Fibroblast of skin of right quadriceps (primary cell): ENCODE results near the gene AP3B2.
A peak's percentile ranks its signal among the peaks of the same experiment; 100 is the strongest.
"Not testable (repeated sequence)": the region's sequence is repeated elsewhere in the genome, so short reads cannot be mapped to it uniquely, and the experiment has no call there.

Experiments
- DNase-seq: peaks from one replicate; pipeline ENCODE4 v3.0.0-alpha.2; 2013

The AP3B2 gene

DNA sequence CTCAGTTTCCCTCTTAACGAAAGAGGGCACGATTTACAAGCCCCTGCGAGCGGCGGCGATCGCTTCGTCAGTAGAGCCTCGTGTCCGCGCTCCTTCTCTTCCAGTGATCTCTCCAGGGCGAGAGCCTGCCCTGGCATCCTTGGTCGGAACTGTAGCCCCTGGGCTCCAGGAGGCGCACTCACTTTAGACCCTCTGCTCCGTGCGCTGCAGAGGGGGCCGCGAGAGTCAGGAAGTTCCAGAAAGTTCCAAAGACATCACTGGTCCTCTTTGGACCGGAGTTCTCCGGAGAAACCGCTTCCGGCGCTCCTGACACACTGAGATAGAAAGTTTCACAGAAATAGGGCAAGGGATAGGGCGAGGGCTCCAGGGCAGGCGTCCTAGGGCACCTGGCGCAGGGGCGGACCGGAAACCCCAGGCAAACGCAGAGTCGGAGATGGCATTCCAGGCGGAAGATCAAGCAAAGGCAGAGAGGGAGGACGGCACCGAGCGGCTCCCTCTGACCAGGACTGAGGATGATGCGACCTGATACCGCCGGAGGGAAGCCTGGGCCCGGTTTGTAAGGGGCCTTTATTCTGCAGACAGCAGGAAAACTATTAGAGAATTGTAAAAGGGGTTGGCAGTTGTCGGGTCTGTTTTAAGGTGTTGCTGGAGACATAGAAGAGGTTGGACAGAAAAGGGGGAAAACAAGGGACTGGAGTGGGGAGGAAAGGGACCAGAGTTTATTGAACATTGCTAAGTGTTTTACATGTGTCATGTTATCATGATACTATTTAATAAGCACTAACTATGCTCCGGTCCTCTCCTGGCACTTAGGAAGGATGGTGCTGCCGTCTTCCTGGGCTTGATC is 61.2 kb downstream of the AP3B2 start:
- no peak for DNase-seq

DNA sequence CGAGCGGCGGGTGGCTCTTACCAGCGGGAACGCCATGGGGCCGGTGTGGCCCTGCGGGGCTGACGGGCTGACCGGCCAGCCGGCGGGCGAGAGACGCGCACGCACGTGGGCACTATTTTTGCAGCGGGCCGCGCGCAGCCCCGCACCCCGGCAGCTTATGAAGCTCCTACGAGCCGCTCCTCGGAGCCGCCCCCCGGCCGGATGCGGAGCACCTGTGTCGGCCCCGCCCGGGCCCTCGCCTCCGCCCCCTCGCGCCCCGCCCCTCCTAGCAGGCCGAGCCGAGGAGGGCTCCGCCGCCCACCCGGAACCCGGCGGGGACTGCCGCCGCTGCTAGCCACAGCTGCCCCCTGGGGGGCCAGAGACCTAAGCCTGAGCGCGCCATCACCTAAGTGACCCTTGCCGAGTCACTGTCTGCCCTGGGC is 61.8 kb downstream of the AP3B2 start:
- no peak for DNase-seq

DNA sequence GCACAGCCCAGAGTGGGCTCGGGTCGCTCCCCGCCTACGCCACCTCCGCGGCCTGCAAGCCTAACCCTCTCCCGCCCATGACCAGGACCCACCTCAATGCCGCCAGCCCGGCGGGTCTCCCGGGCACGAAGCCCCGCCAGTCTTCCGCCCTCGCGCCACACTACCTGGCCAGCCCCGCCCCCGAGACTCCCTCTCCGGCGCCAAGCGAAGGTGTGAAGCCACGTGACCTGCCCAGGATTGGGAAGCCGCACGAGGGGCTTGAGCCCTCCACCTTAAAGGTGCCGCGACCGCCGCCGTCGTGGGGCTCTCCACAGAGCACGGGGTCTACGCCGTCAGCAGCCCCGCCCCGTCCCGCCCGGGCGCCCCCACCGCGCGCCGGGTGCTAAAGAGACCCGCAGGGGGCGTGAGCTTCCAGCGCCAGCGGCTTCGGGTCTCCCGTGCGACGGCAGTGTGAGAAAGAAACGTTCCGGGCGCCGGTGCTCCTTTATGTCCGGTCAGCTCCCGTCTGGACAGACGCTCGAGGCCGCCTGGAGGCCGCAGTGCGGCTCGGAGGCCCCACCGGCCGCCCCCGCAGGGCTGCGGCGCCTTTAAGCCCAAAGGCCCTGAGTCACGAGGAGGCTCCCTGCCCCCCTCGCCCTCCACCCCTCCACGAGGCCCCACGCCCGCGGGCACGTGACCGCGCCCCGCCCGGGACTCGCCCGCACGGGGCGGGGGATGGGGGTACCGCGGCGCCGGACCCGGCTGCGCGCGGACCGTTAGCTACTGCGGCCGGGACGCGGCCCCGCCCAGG is 62.4 kb downstream of the AP3B2 start, which contains the start of gene CPEB1:
TSS of gene CPEB1 (minus strand) at position 319 of the 790 bp plus-strand sequence. CDS start 18,904 bp downstream, outside the sequence.
- peak; percentile 21 for DNase-seq

DNA sequence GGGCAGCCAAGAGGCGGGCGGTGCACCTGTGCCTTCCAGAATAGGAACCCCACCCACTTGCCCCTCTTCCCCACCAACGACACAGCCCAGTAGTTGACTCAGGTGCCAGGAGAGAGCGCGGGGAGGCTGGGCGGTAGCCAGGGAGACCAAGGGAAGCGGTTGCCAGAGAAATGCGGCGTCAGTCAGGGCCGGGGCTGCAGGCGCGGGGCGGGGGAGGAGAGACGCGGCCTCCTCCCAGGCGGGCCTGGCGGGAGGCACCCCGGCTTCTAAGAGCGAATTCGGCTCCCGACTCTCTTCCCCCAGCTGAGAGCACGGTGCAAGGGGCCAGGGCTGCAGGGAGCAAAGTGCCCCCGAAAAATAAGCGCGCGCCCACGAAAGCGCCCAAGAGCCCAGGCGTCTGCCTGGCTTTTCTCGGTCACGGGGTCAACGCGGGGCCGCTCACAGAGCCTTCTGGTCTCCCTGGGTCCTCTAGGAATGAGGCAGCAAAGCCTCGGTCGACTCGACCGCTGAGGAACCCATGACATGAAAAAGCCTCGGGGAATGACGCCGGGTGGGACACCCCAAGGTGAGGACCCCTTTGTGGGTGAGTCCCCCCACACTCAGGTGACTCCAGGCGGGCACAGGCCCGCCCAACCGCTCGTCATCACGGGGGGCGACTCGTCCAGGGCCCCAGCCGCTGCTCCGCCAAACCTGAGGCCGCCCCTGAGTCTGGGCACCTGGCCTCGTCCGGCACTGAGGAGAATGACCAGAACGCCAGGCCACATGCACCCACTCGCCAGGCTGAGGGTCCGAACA is 63.2 kb downstream of the AP3B2 start:
- no peak for DNase-seq

DNA sequence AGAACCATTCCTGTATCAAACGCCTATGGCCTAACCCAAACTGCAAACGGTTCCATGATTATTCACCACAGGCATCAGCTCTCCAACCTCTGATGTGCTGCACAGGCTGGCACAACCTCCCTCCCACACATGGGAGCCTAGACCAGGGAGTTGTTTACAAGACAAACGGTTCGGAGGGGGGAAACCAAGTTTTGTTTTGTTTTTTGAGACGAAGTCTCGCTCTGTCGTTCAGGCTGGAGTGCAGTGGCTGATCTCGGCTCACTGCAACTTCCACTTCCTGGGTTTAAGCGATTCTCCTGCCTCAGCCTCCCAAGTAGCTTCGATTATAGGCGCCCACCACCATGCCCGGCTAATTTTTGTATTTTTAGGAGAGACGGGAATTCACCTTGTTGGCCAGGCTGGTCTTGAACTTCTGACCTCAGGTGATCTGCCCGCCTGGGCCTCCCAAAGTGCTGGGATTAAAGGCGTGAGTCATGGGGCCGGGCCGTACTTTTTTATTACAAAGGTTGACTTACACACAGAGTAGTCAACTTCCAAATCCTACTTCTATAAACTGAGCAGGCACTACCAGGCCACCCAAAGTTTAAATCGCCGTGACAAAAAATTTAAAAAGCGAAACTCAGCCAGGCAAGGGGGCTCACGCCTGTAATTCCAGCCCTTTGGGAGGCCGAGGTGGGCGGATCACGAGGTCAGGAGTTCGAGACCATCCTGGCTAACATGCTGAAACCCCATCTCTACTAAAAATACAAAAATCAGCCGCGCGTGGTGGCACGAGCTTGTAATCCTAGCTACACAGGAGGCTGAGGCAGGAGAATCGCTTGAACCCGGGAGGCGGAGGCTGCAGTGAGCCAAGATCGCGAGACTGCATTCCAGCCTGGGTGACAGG is 64.5 kb downstream of the AP3B2 start:
- not testable (repeated sequence) for DNase-seq

DNA sequence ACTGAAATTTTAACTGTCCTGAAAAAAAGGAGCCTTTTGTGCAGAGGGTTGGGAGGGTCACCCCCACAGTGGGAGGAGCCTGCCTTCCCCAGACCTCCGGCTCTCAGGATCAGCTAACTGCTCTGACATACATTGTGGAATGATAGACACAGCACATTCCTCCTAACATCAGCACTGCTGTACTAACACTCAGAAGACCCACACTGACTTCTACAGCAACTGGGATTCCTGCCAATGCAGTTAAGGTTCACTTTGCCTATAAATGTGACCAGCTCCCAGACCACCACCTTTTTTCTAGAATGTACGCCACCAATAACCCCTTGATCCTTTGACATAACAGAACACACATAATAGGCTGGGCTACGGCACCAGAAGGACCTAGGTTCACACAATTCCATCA is 65.7 kb downstream of the AP3B2 start:
- DNase-seq = no peak

DNA sequence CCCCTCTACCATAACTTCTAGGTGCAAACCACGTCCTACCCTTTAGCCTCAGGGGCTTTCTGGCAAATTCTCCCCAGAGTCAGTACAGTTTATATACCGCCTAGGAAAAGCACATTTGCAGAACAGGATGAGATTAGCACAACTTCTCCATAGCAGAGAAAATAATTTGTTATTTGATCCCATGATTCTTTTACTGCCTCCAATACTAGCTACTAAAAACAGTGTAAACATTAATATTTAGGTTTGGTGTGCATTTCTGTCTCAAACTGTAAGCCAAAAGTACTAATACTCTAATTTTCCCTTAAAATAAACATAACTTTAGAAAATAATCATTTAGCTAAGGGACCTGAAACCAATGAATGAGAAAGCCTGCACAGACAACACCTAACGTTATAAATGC is 67.0 kb downstream of the AP3B2 start:
- no peak for DNase-seq

DNA sequence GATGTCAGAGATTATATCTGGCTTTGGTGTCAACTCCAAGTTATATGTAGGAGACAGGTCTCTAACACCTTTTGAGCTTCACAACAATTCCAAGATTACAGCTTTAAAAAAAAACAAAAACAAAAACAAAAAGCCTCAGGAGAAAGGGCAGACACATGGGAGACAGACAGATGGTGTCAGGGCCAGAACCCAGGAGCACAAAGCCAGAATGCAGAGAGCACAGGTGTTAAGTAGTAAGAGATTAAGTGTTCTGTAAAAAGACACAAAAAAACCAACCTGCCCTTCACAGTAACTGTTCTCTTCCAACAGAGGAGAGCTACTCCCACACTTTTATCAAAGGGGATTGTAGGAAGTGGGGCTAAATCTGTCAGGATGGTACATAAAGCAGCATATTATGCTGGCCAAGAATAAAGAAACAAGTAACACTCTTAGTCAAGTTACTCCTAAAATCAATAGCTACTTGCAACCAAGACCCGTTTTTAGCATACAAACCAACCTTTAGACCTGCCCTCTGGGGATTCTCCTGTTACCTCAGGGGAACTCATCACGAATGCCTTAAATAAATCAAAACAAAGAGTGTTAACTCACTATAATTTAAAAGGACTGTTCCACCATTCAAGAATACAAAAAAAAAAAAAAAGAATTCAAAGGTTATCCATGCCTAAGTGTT is 68.4 kb downstream of the AP3B2 start:
- no peak for DNase-seq

DNA sequence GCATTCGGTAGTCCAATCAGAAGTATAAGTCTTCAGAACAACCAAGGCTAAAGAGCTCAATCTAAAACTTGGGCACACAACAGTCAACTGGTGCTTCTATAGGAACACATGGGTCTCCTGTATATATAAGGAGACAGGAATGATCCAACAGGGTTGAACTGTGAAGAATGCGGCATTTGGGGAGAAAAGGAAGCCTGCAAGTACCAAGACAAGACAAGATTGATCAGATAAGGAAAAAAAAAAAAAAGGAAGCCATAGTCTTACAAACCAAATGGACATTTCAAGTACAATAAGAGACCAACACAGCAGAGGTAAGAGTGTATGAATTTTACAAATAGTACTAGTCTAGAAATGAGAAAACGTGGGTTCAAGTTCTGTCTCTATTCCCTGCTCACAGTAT is 69.0 kb downstream of the AP3B2 start:
- no peak for DNase-seq

DNA sequence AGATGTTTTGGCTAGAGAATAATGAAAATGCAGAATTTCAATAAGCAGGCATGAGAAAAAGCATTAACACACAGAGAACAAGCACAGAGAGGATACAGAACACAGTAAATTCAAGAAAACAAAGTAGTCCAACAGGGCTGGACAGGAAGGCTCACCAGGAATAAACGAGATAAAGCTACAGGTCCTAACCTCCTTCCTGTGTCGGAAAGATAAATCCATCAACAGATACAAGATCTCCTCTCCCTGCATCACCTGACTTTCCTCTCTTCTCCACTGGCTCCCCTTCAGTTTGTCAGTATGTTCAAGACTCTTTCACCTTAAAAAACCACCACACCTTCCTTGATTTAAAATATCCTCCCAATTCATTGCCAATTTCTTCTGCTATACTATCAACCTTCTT is 73.9 kb downstream of the AP3B2 start:
- DNase-seq = no peak

DNA sequence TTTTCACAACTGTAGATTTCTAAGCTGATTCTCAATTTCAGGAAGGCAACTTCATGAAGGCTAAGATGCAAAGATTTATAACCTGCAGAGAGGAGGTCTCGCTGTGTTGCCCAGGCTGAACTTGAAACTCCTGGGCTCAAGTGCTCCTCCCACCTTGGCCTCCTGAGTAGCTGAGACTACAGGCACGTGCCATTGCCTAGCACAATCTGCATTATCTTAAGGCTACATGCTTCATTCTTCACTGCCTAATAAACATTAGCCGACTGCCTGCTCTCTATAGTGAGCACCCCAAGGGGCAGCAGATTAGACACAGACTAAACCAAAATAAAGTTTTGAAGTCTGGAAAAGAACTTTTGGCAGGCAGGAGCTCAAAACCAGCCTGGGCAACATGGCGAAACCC is 79.6 kb downstream of the AP3B2 start:
- DNase-seq = no peak

DNA sequence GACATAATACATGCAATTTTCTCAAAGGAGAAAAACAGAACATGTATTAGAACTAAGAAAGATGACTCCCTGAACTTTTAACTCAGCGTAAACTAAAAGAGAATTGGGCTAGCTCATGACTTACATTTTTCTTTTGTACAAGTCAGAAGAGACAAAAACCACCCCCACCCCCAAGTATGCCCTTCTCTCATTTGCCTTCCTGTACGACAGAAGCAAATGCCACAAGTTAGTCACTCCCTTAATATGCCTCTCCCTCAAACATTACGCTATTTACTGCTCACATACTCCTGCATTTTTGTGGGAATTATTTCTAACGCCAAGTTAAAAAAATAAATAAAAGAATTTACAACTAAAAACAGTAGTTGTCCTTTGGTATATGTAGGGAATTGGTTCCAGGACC is 84.5 kb downstream of the AP3B2 start:
- peak; percentile 20 for DNase-seq

DNA sequence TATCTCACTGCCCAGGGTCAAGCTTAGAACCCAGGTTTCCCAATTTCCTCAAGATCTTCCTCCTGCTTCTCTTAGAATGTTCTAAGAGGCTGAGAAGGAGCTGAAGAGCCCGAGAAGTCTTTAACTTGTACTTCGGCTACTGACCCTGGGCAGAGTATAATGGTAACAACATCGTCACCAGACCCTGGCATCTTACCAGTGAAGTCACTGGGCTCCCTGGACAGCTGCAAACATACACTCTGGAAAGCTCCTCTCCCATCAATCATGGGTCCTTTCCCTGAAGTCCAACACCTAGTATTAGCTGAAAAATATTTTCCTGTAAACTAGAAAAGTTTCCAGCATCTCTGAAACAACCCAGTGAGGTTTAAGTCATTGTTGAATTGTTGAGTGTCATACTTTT is 85.2 kb downstream of the AP3B2 start:
- no peak for DNase-seq

DNA sequence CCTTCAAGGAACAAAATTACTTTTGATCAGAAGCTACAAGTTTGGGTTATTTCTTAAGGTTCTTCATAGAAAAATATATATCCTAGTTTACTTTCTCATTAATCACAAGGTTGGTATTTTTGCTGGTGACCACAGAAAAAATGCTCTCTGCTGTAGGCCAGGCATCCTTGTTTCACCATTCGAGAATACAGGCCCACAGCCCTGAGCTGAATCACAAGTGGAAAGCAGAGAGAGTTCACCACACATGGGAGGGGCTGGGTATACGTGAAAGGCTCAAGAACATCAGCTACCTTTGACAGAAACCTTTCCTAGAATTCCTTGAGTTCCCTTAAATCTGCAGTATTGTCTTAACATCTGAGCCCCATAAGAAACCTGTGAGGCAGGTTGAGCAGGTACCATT is 85.7 kb downstream of the AP3B2 start:
- peak; percentile 12 for DNase-seq

DNA sequence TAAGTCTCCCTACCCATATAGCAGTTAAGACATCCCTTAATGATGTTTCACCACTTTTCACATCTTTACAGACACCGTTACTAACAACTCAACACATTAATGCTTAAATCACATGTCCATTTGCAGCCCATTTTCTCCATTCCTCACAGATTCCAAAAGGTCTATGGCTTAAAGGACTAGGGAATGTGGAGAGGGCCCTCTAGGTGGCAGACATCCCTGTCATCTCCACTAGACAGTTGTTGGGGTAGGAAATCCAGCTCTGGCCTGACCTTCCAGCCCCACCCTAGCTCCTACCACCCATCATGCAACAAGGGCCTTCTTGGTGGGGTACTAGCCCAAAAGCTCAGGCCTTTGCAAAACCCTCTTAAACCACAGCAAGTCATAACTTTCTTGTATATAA is 87.7 kb downstream of the AP3B2 start:
- DNase-seq = no peak

DNA sequence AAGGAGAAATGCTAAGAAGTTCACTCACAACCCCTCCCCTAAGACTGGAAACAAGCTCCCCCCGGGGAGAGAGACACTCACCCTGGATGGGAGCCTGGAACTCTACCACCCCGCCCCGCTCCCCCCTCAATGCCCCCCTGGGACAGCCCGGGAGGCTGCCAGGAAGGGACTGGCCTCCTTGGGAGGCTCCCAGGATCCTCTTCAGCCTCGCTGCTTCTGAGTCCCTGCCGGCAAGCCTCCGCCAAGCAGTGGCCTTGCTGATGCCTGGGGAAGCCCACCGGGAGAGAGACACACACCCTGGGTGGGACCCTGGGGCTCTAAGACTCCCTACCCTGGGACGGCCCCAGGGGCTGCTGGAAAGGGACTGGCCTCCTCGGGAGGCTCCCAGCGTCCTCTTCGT is 95.9 kb downstream of the AP3B2 start:
- no peak for DNase-seq

DNA sequence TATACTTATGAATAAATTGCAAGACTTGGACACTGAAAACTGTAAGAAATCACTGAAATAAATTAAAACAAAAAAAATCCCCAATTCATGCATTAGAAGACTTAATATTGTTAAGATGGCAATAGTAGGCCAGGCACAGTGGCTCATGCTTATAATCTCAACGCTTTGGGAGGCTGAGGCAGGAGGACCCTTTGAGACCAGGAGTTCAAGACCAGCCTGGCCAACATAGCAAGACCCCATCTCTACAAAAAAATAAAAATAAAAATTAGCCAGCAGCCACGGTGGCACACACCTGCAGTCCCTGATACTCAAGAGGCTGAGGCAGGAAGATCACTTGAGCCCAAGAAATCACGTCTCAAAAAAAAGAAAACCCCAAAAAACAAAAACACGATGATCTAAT is 98.3 kb downstream of the AP3B2 start:
- DNase-seq = no peak
